NCI-H446 (cell line): Measurements from ENCODE around the gene IGF1R.
A peak's percentile ranks its signal among the peaks of the same experiment; 100 is the strongest.

Experiments used
- DNase-seq, 2 experiments: peaks; one replicate each; lab custom pipeline; 2025; lab: John Stamatoyannopoulos, UW

The IGF1R gene

DNA sequence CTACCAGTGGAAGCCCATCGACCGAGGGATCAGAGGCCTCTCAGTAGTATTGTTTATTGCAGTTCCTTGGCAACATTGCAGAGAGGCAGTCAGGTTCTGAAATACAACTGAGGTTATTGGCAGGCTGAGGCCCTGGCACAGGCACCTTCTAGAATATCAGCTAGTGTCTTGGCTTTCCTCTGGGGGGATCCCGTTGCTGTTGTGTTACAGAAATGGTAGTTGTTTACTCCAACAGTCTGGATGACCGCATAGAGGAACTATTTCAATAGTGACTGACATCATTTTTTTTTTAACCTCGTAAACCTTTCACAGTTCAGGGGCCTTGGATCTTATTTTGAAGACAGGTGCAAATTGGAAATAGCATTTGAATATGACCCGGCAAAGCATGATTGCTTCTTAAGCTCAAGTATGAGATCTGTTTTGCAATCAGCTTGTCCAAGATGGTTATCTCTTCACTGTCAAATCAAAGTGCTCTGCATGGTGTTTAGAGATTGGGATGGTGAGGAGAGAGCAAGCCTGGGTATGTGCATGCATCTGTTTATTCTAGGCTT lies 295.3 kb downstream of the IGF1R start:
- no peak for DNase-seq

DNA sequence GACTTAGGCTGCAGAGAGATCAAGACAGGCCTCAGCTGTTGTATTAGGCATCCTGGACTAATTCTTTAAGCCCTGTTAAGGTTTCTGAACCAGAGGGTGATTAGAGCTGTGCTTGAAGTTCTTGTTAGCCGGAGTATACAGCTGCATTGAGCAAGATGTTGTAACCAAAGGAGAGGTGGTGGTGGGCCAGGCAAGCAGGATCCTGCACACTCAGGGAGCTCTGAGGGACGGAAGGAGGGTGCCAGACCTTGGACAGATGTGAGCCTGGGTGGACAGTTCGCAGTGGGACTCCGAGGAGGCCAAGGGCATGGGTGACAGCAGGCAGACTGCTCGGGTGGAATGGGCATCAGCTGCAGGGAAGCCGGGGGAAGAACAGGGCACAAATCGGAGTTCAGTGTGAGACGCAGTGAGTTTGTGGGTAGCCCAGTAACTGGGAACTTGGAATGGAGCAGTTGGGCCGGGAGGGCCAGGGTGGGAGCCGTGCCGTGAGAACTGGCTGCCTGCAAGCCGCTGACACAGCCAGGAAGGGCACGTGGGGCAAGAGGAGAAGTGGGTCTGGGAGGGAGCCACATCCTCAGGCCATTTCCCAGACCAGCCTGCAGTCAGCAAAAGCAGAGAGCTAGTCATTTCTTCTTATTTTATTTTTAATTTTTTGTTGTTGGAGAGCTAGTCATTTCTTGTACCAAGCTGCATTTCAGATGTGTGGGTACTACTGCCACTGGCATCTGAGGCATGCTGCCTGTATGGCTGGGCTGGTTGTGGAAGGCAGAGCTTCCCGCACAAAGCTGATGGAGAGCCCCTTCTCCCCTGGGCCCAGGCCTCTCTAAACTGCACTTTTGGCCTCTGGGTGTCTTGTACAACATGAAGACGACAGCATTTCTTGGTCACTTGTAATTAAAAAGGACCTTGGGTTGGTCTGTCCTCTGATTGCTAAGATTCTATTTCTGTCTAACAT lies 298.2 kb downstream of the IGF1R start:
- no peak for DNase-seq

GRCh38 chr15:98948456-98948855 lies 300.1 kb downstream of the IGF1R start:
- DNase-seq = no peak

GRCh38 chr15:98948941-98949340 lies 300.6 kb downstream of the IGF1R start:
- no peak for DNase-seq

GRCh38 chr15:98949624-98950023 lies 301.3 kb downstream of the IGF1R start:
- DNase-seq = no peak

- DNase-seq = no peak
These were observed 301.9 kb downstream of the IGF1R start for GRCh38 chr15:98950248-98950647.

- no peak for DNase-seq
These were observed 302.7 kb downstream of the IGF1R start for GRCh38 chr15:98951004-98951403.

DNA sequence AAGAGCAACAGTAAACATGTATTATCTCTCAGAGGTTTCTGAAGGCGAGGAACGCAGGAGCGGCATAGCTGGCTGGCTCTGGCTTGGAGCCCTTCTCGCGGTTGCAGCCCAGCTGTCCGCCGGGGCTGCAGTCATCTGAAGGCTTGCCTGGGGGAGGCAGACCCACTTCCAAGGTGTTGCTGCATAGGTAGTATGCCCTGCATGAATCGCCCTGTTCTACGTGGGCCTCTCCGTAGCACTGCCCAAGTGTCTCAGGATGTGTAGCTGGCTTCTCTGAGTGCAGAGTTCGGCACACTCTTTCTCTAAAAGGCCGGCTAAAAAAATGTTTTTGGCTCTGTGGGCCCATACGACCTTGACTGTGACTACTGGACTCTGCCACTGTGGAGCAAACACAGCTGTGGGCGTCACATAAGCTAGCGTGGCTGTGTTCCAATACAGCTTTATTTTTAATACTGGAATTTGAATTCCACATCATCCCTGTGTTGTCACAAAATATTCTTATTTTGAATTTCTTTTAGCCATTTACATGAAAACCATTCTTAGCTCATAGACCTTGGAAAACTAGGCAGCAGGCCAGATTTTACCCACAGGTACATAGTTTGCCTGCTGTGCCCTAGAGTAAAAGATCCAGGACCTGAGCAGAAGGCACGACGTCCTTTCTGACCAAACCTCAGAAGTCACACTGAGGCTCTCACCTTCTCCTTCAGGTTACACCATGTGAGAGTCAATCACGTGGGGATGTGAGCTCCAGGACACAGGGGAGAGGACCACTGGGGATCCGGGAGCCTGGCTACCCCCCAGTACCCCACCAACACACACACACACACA lies 303.4 kb downstream of the IGF1R start:
- DNase-seq = no peak

DNA sequence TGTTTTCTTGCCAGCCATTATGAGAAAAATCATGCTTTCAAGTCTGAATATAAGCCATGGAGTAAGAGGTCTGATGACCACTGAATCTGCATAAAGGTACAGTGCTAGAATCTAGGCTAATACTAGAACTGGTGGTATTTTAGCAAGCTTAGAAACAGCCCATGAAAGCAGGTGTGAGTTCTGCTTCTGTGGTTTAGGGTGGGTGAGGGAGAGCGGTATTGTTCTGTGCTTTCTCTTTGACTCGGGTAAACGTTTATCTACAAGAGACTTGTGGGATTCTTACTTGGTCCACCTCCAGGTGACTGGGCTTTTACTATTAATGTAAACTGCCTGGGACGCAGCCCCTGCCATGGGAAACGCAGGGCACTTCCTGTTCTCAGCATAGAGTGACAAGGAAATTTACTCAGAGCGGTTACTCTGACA lies 304.1 kb downstream of the IGF1R start:
- no peak for DNase-seq

DNA sequence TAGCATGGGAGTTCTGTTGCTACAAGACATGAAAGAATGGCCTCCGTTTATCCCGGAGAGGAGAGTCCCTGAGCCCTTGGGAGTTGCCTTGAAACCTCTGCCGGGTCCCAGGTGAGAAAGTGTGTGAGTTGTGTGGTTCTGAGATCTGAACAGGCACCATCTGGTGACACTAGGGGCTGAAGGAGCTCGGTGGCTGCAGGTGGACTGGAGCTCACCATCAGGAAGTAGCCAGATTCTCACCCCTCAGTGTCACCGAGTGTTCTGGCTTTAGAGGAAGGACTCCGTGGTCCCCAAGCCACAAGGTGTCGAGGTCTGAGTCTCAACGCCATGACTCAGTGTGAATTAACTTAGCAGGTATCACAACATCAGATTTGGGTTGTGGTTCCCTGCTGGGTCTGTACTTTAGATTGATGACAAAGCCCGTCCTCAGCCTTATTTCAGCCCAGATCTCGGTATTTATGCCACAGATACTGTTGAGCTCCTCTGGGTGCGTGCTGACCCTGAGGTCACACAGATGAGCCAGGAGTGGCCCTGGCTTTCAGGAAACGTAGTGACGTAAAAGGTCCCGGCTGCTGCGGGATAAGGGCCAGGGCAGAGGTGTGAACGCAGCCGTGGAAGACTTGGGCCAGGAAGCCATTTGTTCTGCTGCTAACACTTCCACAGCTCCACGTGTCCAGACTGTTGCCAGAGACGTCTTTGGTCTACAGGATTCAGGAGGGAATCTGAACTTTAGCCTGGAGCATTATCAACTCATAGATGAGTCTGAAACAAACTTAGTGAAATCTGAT lies 304.9 kb downstream of the IGF1R start:
- DNase-seq = no peak

DNA sequence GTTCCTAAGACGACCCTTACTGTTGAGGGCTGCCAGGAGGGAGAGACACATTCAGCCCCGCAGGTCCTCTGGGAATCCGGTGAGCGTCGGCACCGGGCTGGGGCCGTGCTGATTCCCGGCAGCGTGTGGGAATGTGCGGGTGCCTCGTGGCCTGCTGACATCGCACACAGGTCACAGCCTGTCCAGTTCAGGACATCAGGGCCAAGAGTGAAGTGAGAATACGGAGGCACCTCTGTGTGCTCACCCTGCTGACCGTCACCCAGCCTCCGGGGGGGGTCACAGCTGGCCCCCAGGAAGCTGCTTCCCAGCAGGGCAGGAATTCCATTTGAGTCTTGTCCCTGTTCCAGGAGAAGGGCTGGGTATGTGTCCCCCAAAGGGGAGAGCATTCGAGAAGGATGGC lies 305.6 kb downstream of the IGF1R start:
- DNase-seq = no peak

DNA sequence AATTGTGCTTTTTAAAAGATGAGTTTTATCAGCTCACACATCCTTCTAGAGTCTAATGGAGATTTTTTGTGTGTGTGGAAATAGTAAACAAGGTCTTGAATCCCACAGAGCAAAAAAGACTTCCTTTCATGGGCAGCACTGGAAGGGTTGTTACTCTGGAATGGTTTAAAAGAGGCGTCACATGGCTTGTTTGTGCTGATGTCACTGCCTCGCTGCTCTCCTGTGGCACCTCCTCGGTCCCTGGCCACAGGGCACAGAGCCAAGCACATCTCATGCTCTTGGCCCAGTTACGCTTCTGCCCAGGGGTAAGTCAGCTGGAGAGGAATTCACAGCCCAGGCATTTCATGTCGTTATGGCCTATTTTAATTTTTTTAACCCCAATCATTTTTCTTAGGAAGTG lies 306.1 kb downstream of the IGF1R start:
- peak; percentile 8 to 26 for DNase-seq

DNA sequence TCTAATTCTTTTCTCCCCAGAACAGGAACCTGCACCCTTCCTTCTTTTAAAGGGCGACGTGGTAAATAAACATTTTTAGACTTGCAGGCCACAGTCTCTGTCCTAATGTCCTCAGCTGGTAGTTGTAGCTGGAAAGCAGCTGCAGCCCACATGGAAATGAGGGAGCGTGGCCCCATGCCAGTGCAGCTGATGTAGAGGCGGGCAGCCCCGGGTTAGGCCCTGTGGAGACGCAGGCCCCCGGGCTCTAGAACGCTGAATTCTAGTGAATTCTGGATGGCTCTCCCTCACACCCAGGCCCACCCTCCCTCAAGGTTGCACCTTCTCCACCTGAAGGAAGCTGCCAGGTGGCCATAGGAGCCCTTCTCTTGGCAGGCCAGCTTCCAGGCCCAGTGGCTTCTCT lies 307.0 kb downstream of the IGF1R start:
- DNase-seq = no peak

GRCh38 chr15:98955961-98956723 lies 307.8 kb downstream of the IGF1R start:
- DNase-seq = no peak

- no peak for DNase-seq
These were observed 308.6 kb downstream of the IGF1R start for GRCh38 chr15:98956796-98957553.

DNA sequence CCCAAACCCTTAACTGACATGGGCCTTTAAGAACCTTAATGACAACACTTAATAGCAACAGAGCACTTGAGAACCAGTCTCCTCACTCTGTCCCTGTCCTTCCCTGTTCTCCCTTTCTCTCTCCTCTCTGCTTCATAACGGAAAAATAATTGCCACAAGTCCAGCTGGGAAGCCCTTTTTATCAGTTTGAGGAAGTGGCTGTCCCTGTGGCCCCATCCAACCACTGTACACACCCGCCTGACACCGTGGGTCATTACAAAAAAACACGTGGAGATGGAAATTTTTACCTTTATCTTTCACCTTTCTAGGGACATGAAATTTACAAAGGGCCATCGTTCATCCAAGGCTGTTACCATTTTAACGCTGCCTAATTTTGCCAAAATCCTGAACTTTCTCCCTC lies 309.3 kb downstream of the IGF1R start:
- no peak for DNase-seq

DNA sequence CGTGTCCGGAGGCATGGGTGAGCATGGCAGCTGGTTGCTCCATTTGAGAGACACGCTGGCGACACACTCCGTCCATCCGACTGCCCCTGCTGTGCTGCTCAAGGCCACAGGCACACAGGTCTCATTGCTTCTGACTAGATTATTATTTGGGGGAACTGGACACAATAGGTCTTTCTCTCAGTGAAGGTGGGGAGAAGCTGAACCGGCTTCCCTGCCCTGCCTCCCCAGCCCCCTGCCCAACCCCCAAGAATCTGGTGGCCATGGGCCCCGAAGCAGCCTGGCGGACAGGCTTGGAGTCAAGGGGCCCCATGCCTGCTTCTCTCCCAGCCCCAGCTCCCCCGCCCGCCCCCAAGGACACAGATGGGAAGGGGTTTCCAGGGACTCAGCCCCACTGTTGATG lies 309.7 kb downstream of the IGF1R start:
- no peak for DNase-seq

- no peak for DNase-seq
These were observed 310.7 kb downstream of the IGF1R start for GRCh38 chr15:98958918-98959639.

DNA sequence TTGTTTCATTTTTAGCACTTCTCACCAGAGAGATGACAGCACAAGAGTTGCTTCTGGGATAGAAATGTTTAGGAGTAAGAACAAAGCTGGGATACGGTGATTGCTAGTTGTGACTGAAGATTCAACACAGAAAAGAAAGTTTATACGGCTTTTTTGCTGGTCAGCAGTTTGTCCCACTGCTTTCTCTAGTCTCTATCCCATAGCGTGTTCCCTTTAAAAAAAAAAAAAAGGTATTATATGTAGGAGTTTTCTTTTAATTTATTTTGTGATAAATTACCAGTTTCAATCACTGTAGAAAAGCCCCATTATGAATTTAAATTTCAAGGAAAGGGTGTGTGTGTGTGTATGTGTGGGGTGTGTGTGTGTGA lies 311.3 kb downstream of the IGF1R start:
- no peak for DNase-seq

DNA sequence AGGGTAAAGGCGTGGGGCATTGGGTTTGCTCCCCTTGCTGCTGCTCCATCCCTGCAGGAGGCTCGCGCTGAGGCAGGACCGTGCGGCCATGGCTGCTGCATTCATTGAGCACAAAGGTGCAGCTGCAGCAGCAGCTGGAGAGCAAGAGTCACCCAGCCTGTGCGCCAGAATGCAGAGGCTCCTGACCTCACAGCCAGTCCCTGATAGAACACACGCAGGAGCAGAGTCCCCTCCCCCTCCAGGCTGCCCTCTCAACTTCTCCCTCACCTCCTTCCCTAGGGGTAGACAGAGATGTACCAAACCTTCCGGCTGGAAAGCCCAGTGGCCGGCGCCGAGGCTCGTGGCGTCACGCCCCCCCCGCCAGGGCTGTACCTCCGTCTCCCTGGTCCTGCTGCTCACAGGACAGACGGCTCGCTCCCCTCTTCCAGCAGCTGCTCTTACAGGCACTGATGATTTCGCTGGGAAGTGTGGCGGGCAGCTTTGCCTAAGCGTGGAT lies 312.3 kb downstream of the IGF1R start:
- no peak for DNase-seq
